GM18526 (cell line): ENCODE results near the gene AFAP1.

Experiments used
- POLR2A ChIP-seq: IDR thresholded peaks from 3 replicates; pipeline ENCODE4 v1.6.1; 2011; ENCODE audit not compliant: insufficient read length; ENCODE audit errors: extremely low read depth

Gene AFAP1

DNA sequence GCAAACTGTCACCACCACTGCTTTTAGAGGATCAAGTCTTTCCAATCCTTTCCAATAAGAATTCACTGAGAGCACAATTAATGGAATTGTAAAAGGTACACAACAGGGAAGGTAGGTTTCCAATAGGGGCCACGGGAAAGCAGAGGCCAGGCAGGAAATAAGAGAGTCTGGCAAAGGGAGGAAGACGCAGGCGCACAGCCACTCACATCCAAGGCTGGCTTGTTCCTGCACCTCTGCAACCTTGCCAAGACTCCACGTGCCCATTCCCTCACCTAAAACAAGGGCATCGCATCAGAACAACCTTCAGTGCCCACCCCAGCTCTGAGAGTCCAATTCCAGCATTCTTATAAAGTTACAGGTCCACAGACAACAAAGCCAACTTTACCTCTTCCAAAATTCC is 81.2 kb downstream of the AFAP1 start:
- TF ChIP-seq POLR2A, result no peak

DNA sequence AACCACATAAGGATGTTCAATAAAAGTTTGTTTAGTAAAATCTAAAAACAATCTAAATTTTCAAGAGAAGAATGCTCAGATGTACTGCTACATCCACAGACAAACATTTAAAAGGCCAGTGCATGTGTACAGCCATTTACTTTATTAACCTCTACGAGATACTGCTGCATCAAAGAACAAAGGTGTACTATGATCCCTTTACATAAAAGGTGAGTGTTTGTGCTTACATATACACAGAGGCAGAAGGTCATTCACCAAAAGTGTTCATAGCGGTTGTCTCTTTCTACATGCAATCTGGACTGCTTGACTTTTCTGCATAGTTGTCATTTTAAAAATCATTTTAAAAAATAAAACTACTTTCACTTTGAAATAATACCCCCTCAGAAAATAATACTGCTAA is 81.7 kb downstream of the AFAP1 start:
- TF ChIP-seq POLR2A, result no peak

DNA sequence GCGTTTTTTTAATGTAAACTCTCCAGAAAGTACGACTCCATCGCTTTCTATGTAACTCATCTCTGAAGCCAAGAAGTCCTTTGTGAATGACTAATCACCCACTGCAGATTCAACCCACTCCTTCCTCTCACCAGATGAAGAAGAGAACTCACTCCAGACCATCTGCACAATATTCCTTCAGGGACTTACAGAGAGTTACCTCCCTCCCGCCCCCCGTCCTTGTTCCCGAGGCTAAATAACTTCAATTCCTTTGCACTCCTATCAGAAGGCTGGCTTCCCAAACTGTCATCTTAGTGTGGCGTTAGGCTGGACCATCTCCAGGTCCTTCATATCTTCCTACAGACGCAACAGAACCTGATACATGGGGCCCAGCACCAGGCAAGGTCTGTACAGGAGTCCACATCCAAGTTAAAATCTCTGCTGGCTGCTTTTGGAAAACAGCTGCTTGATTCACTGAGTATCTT is 82.4 kb downstream of the AFAP1 start:
- TF ChIP-seq POLR2A, result no peak

DNA sequence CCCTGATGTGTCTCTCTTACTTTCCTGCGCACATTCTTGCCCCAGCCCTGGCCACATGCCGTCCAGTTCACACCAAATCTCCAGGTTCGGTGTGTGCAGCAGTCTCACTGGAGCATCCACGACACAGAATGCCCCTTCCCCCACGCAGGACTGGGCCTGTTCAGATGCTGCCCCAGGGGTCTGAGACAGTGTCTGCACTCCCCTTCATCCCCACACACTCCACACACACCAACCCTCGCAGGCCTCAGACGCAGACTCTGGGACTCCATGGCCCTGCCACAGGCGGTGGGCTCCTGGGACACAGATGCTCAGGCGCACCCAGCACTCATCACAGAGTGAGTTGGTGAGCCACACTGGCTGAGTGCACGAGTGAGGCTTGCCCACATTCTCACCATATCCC is 83.9 kb downstream of the AFAP1 start:
- no peak for TF ChIP-seq POLR2A

DNA sequence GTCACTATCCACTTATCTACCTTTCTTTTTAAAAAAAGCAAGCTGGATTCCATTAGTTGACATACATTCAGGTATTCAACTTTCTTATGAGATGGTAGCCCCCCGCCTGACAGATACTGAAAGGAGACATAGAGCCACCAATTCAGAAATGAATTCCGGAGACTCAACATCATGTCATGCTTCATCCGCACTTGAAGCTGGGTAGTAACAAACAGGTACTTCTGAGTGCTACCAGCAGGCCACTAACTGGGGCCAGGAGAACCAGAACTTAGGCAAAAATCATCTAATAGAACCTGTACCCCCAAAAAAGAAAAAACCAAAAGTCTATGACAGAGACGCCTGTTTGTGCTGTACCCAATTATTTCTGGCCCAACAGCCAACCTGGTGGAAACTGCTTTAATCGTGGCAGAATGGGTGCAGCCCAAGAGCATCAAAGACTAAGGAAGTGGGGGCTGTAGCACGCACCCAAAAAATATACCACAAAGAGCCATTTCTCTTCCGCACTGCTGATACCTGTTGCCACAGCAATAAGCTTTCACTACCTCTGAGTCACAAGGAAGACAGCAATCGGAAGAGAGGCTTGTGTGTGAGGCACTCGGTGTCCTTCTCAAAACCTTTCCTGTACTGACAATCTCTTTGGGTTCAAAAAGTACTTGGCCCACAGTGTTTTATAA is 84.8 kb downstream of the AFAP1 start:
- TF ChIP-seq POLR2A, result no peak

DNA sequence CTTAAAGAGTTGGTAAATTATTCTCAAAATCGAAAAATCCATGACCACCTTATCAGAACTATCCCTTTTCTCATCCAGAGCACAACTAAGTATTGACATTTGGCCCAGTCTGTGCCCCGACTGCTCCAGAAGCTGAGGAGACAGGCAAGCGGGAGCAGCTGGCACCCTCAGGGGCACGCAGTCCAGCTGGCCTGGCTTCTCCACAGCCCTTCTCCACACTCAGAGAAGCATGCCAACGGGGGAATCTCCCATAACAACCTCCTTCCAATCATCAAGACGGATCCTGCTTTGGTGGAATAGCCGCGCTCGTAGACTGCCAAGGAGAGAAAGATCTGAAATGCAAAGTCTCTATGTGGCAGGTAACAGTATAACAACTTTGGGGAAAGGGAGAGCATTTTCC is 85.4 kb downstream of the AFAP1 start:
- TF ChIP-seq POLR2A, result no peak

DNA sequence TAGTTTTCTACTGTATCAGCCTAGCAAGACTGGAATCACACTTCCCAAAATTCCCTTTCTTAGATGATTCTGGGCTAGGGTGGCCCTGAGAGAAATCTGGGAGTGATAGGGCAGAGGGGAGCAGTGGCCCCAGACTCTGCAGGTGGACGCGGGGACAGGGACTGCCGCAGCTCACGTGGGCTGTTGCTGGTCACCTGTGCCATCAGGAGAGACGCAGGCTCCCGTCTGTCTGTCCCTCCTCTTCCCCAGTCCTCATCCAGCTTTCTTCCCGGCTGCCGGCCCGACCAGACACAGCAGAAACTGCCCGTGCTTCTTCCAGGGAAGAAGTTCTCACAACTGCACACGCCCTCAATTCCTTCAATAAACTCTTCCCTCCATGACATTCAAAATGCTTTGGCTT is 86.4 kb downstream of the AFAP1 start:
- no peak for TF ChIP-seq POLR2A

DNA sequence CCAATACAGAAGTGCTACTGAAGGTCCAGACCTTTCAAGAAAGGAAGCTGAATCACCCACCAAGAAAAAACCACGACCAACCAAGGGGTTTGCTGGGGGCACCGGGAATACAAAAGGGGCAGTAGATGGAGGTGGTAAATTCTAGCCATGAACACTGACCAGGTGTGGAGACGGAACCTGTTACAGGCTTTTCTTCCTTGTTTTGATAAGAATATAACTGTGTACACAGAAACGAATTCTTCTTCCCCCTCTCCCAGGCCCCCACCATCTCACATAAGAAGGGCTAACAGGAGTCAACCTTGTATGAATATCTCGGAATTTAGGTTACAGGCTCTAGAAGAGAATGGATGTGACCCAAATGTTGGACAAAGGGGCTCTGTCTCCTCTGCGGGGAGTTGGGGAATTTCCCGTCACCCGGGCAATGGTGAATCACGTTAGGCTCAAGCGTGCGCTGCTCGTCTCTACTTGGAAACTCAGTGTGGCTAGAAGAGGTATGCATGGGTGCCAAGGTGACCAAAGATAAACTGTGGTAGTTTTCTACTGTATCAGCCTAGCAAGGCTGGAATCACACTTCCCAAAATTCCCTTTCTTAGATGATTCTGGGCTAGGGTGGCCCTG is 87.0 kb downstream of the AFAP1 start:
- TF ChIP-seq POLR2A, result no peak

DNA sequence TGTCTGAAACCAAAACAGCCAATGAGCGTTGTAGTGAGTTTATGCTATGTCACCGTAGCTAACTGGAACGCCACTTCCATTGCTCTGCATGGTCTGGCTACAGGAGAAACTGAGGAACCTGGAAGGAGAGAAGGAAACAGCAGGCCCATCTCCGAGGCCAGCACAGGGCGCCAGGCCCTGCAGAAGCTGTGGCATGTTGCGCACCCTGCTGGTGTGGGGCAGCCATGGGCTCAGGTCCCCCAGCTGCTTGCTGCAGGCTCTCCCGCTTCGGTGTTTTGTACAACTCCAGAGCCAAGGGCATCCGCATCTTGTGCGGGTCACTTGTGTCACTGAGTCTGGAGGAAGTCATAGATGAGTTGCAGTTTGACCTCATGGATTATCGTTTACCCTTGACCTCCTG is 89.2 kb downstream of the AFAP1 start:
- TF ChIP-seq POLR2A, result no peak

DNA sequence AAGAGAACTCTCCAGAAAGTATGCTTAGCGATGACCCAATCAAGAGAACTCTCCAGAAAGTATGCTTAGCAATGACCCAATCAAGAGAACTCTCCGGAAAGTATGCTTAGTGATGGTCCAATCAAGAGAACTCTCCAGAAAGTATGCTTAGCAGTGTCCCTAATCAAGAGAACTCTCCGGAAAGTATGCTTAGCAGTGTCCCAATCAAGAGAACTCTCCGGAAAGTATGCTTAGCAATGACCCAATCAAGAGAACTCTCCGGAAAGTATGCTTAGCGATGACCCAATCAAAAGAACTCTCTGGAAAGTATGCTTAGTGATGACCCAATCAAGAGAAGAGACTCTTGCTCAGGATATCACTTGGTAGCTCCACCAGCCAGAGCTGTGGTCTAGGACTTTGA is 92.5 kb downstream of the AFAP1 start:
- no peak for TF ChIP-seq POLR2A

DNA sequence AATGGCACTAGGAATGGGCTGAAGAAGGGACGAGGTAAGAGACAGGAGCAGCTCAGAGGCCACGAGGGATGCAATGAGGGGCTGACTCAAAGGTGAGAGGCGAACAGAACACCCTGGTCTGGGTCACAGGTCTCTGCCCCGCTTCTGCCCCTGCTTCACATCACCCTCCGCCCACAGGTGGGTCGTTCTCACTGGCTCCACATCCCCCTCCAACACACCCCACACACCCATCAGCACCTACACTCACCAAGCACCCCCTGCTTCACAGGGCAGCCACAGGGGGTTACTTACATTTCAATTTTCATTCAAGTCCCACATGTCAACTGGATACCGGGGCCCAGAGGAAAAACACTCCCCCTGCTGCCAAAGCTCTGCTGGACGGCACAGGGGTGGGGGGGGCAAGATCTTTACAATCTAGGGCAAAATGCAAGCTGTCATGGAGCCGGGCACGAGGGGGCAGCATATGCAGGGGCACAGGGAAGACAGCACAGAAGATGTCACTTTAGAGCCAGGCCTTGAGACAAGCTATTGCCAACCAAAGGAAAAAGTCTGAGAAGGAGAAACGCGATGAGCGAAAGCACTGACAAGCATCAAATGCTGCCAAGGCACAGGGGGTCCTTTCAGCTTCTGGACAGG is 94.0 kb downstream of the AFAP1 start:
- no peak for TF ChIP-seq POLR2A

DNA sequence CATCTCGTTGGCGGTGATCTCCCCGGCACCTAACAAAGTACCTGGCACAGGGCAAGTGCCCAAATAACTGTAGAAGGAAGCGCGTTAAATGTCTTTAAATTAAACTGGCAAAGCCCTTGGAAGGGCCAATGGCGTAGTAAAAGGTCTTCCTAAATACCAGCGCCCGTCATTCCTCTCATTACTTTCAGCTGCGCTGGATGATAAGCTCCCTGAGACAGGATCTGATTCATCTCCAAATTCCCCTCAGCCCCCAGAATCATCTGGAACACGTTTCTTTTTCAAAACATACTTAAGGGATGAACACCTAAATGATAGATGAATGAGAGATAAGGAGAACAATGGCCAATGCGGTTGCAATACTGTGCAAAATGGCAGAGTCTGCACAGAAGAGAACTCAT is 95.1 kb downstream of the AFAP1 start:
- TF ChIP-seq POLR2A, result no peak

DNA sequence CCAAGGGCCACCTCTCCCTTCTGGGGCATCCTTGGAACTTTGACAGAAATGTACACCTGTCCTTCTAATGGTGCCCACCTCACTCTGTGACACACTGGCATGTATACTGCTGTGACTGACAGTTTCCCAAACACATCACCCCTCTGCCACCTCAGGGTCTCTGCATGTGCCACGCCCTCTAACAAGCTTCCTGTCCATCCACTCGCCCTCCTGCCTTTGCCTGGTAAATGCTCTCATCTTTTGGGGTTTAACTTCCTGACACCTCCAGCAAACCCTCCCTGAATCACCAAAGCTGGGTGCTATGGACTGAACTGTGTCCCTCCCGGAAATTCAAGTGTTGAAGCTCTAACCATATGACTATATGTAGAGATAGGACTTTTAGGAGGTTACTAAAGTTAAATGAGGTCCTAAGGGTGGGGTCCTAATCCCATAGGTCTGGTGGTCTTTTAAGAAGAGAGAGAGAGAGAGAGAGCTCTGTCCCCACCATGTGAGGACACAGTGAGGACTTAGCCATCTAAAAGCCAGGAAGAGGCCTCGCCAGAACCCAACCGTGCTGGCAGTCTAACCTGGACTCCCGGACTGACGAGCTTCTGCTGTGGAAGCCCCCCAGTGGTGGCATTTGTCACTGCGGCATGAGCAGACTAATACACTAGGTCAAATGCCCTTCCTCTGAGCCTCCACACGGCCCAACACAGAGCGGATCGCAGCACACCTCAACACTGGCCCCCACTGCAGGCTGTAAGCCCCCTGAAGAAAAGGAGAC is 95.6 kb downstream of the AFAP1 start:
- TF ChIP-seq POLR2A, result no peak

DNA sequence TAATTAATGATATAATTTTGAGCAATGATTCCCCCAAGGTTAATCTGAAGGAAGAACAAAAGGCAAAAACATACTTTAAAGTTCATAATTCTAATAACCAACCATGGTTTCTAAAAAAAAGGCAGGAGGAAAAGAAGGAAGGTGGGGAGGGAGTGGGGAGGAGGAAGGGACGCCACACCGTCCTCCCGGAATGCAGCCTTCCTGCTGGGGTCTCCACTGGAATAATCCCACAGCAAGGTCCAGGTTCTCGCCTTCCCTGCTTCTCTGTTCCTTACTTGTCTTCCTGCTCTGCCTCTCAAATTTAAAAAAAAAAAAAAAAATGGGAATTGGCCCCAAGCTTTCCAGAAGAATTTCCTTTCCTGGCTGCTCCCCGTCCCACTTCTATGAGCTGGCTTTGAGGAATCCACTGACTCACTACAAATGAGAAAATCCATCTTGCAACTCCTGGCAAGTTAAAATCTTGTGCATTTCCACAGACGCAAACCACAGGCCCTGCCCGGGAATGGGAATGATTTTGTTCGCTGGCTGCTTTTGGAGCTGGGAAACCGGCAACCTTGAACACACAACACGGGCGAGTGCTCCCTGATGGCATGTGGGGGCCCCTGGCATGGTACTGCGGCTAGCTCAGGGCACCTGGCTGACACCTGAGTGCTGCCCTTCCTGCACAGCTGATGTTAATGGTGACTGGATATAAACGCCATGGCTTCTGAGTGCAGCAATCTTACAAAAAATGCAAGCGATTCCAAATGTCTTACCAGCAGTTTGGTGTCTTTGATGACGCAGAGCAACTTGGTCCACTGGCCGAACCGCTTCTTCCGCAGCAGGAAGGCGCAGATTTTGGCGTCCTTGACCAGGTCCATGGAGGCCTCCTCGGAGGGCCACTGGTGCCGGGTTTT is 97.0 kb downstream of the AFAP1 start:
- TF ChIP-seq POLR2A, result no peak

DNA sequence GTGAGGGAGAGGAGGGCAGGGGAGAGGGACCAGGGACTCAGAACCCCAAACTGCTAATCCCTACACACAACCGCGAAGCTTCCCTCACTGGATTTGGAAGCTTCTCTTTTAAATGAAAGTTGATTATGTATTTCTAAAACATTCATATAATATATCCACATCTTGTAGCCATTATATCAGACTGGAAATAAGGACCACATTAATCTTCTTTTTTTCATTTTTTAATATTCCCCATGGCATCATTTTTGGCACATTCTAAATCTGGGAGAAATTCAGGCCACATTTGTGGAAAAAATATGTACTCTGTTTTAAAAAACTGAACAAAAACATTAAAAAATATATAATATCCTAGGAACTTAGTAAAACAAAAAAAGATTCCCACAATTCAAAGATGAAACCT is 97.8 kb downstream of the AFAP1 start:
- no peak for TF ChIP-seq POLR2A
